Colonic mucosa (tissue), 4 donors: ENCODE measurements around the gene SCTR. TPM values are rescaled to one million over a fixed set of nuclear protein-coding genes. Genes with fewer than 3 reads are reported as not detected.

Experiments
- DNase-seq: peaks from one replicate; pipeline ENCODE4 v3.0.0-alpha.2; 2020
- H3K27ac ChIP-seq: fragments of 200-600 bp; one replicate; pipeline ENCODE4 v1.8.0; 2021
- H3K27me3 ChIP-seq: fragments of 200-600 bp; one replicate; pipeline ENCODE4 v1.8.0; 2021
- H3K36me3 ChIP-seq: fragments of 200-600 bp; one replicate; pipeline ENCODE4 v1.8.0; 2021
- H3K4me1 ChIP-seq: fragments of 200-600 bp; one replicate; pipeline ENCODE4 v1.8.0; 2021; ENCODE audit warnings: mild to moderate bottlenecking
- H3K4me3 ChIP-seq: fragments of 200-600 bp; one replicate; pipeline ENCODE4 v1.8.0; 2021
- H3K9ac ChIP-seq, 2 donors: one replicate each; pipeline ENCODE4 v1.7.0; 2013; ENCODE audit warnings: control low read depth in 2 of 2, low read depth in 2 of 2, low read length in 2 of 2
- H3K9me3 ChIP-seq: fragments of 200-600 bp; one replicate; pipeline ENCODE4 v1.8.0; 2021
- CTCF ChIP-seq: fragments of 200-600 bp; IDR thresholded peaks from one replicate; pipeline ENCODE4 v1.8.0; 2022; ENCODE audit warnings: antibody characterized with exemption, mild to moderate bottlenecking
- intact Hi-C: fragments of 100-400 bp; cut with DNase I; formaldehyde crosslinking; loops from one replicate; pipeline ENCODE4 v1.14.1; 2022
- total RNA-seq, 2 donors: library from RNA; stranded (reverse); fragmentation: NEBNext Ultra II Directional in 1 of 2; extraction: Animal tissue kit (Norgen Biotek cat#: 25700) in 1 of 2; gene quantifications; one replicate each; pipeline ENCODE4 v1.2.1, GENCODE V29; 2021
- donor health status: healthy.
- donor health status: DM: no; HTN: no; CAD: no.
- donor health status: DM: no; HTN: no; CAD: no.

The SCTR gene
- total RNA-seq, 2 donors from 2014 or later = 0.25 to 0.27 TPM

- Histone ChIP-seq H3K4me1 (no peaks in the 10 kb centered on the region), H3K27me3 (peaks cover 21% of the 10 kb centered on the region), H3K9ac (no peak overlapping the region), H3K27ac (no peak overlapping the region), H3K36me3 (no peaks in the 10 kb centered on the region), H3K9me3 (no peaks in the 10 kb centered on the region), H3K4me3 (no peak overlapping the region)
- DNase-seq = no peak
- no peak for TF ChIP-seq CTCF
- intact Hi-C loops = no loop called here
These were observed 1.3 kb upstream of the SCTR start for GRCh38 chr2:119525614-119526013.

- H3K27ac ChIP-seq = no peak overlapping the region
- no peak for DNase-seq
These were observed 816 bp downstream of the SCTR start for GRCh38 chr2:119523383-119523951.

GRCh38 chr2:119522671-119523070 is 1.6 kb downstream of the SCTR start:
- H3K9ac ChIP-seq = no peak overlapping the region
- DNase-seq = no peak

More at GRCh38 chr2:119523383-119523951, 816 bp downstream of the SCTR start:
- Histone ChIP-seq H3K9me3 (no peaks in the 10 kb centered on the region), H3K4me3 (no peak overlapping the region), H3K9ac (no peak overlapping the region), H3K4me1 (no peaks in the 10 kb centered on the region), H3K27me3 (peaks cover 21% of the 10 kb centered on the region), H3K36me3 (no peaks in the 10 kb centered on the region)
- intact Hi-C loops = no loop called here
- no peak for TF ChIP-seq CTCF

GRCh38 chr2:119521433-119522050 is 2.7 kb downstream of the SCTR start:
- no peak for DNase-seq
- Histone ChIP-seq H3K4me3 (no peak overlapping the region), H3K4me1 (no peaks in the 10 kb centered on the region), H3K9me3 (no peaks in the 10 kb centered on the region), H3K36me3 (no peaks in the 10 kb centered on the region), H3K27ac (no peak overlapping the region), H3K9ac (no peak overlapping the region), H3K27me3 (peaks cover 21% of the 10 kb centered on the region)
- no peak for TF ChIP-seq CTCF
- intact Hi-C loops = no loop called here

More at GRCh38 chr2:119522671-119523070, 1.6 kb downstream of the SCTR start:
- Histone ChIP-seq H3K4me3 (no peak overlapping the region), H3K27me3 (peaks cover 21% of the 10 kb centered on the region), H3K36me3 (no peaks in the 10 kb centered on the region), H3K27ac (no peak overlapping the region), H3K4me1 (no peaks in the 10 kb centered on the region), H3K9me3 (no peaks in the 10 kb centered on the region)
- intact Hi-C loops = no loop called here
- TF ChIP-seq CTCF = no peak

GRCh38 chr2:119520696-119521432 is 3.4 kb downstream of the SCTR start:
- peaks cover 21% of the 10 kb centered on the region for H3K27me3 ChIP-seq
- no peaks in the 10 kb centered on the region for H3K9me3 ChIP-seq
- no peak for TF ChIP-seq CTCF
- H3K4me3 ChIP-seq = no peak overlapping the region
- DNase-seq = no peak
- no peak overlapping the region for H3K9ac ChIP-seq
- H3K36me3 ChIP-seq = no peaks in the 10 kb centered on the region
- H3K27ac ChIP-seq = no peak overlapping the region
- no peaks in the 10 kb centered on the region for H3K4me1 ChIP-seq
- intact Hi-C loops = no loop called here
